HepG2 (cell line): ENCODE results near the gene YIPF4. TPM values are rescaled to one million over a fixed set of nuclear protein-coding genes. Genes with fewer than 3 reads are reported as not detected.

Experiments
- ASH2L ChIP-seq: fragments of 300-600, 200-600 bp; sonication (generic); IDR thresholded peaks from 2 replicates; pipeline ENCODE4 v1.7.0; 2017; ENCODE audit warnings: low read depth, mild to moderate bottlenecking, moderate library complexity, mixed read lengths, low read length; ENCODE audit not compliant: insufficient read length
- E2F5 ChIP-seq: sonication (generic); formaldehyde crosslinking; conservative IDR thresholded peaks from 2 replicates; pipeline ENCODE4 v1.4.0; 2020; ENCODE audit warnings: missing genetic modification reagents
- EP300 ChIP-seq, 3 experiments: sonication (generic) in 1 of 3; formaldehyde crosslinking in 1 of 3; IDR thresholded peaks; 2 replicates each; pipeline versions ENCODE4 v1.5.1 to v1.6.1; 2011 to 2020; ENCODE audit warnings: low read depth in 2 of 3, low read length in 2 of 3, borderline replicate concordance in 1 of 3, improper control_type of control experiment in 1 of 3, mild to moderate bottlenecking in 1 of 3, missing genetic modification reagents in 1 of 3, moderate library complexity in 1 of 3
- KDM2A ChIP-seq: sonication (generic); formaldehyde crosslinking; IDR thresholded peaks from 2 replicates; pipeline ENCODE4 v1.4.0; 2020; ENCODE audit warnings: low read depth, missing genetic modification reagents, borderline replicate concordance
- MYC ChIP-seq: sonication (generic); formaldehyde crosslinking; IDR thresholded peaks from 2 replicates; pipeline ENCODE4 v1.9.0; 2021; ENCODE audit warnings: missing genetic modification reagents, borderline replicate concordance
- TBX2 ChIP-seq: sonication (generic); formaldehyde crosslinking; IDR thresholded peaks from 2 replicates; pipeline ENCODE4 v1.5.0; 2020; ENCODE audit warnings: missing genetic modification reagents, mild to moderate bottlenecking, borderline replicate concordance
- ZC3H4 ChIP-seq: sonication (generic); formaldehyde crosslinking; IDR thresholded peaks from 2 replicates; pipeline ENCODE4 v1.4.0; 2020; ENCODE audit warnings: missing genetic modification reagents, borderline replicate concordance
- ZHX1 ChIP-seq: sonication (generic); formaldehyde crosslinking; IDR thresholded peaks from 2 replicates; pipeline ENCODE4 v1.8.1; 2022; ENCODE audit warnings: low read depth, mild to moderate bottlenecking, missing genetic modification reagents
- ZNF292 ChIP-seq: sonication (generic); formaldehyde crosslinking; IDR thresholded peaks from 2 replicates; pipeline ENCODE4 v1.8.1; 2022; ENCODE audit warnings: mild to moderate bottlenecking, low read depth, missing genetic modification reagents, borderline replicate concordance
- ZNF333 ChIP-seq: sonication (generic); formaldehyde crosslinking; IDR thresholded peaks from 2 replicates; pipeline ENCODE4 v1.4.0; 2020; ENCODE audit warnings: mild to moderate bottlenecking, missing genetic modification reagents, borderline replicate concordance
- ZNF644 ChIP-seq: IDR thresholded peaks from 2 replicates; pipeline ENCODE4 v1.6.1; 2016; ENCODE audit warnings: low read depth
- ZNF772 ChIP-seq: sonication (generic); formaldehyde crosslinking; IDR thresholded peaks from 2 replicates; pipeline ENCODE4 v1.5.0; 2020; ENCODE audit warnings: mild to moderate bottlenecking, missing genetic modification reagents
- ZNF782 ChIP-seq: sonication (generic); formaldehyde crosslinking; IDR thresholded peaks from 2 replicates; pipeline ENCODE4 v1.4.0; 2020; ENCODE audit warnings: missing genetic modification reagents, mild to moderate bottlenecking, borderline replicate concordance
- polyA plus RNA-seq, 8 experiments: library from polyadenylated mRNA; depleted of rRNA in 3 of 8; stranded (reverse) in 7 of 8; unstranded in 1 of 8; fragments of >200 nt; fragmentation: Illumina TruSeq in 4 of 8; extraction: Trizol in 4 of 8; gene quantifications; 2 replicates each; pipeline versions ENCODE4 v1.2.1 to v1.2.3, GENCODE V29; 2011 to 2016; ENCODE audit warnings: low read depth in 4 of 8, missing spikeins in 1 of 8, mixed read lengths in 1 of 8; ENCODE audit not compliant: insufficient read depth in 1 of 8
- total RNA-seq, 5 experiments: library from RNA; depleted of rRNA; stranded (reverse); fragments of >200 nt; fragmentation: Illumina TruSeq; extraction: Trizol; gene quantifications; 2 replicates each; pipeline ENCODE4 v1.2.3, GENCODE V29; 2016; ENCODE audit warnings: low read depth in 1 of 5
- TF ChIP-seq, protein P1 (sequence below): IDR thresholded peaks from 2 replicates; pipeline ENCODE4 v1.4.0; 2020; ENCODE audit warnings: mild to moderate bottlenecking, missing genetic modification reagents
- TF ChIP-seq, protein P2 (sequence below): IDR thresholded peaks from 2 replicates; pipeline ENCODE4 v1.6.1; 2018; ENCODE audit warnings: missing genetic modification reagents, mild to moderate bottlenecking, missing compliant biosample characterization

YIPF4 gene
- total and polyA plus RNA-seq, 2 of the 13 experiments (the other 11 are each of a cell fraction or from before 2014, with no cell fraction given), result 19.0 to 43.9 TPM

GRCh38 chr2:32250290-32250689, 27.4 kb upstream of the YIPF4 start (continued):
- TF ChIP-seq ZHX1 (CRISPR knock-in tag) (no peak), ASH2L (peak; percentile 22), ZC3H4 (CRISPR knock-in tag) (no peak), KDM2A (CRISPR knock-in tag) (no peak), EP300 (IDR thresholded peaks at IDR 0.05; ENCODE audit: low read depth in 2 of 2, low read length in 2 of 2) (0 out of 4 replicates have a peak, but pooled peaks of 1 of the 2 experiments have one; percentile 28), EP300 (CRISPR knock-in tag; IDR thresholded peaks at IDR 0.05; ENCODE audit: borderline replicate concordance) (no peak), ZNF333 (CRISPR knock-in tag) (no peak), ZNF644 (no peak), ZNF772 (CRISPR knock-in tag) (no peak), MYC (CRISPR knock-in tag) (no peak), E2F5 (CRISPR knock-in tag) (no peak), ZNF292 (CRISPR knock-in tag) (peak; percentile 27; the same call in 1 of the 2 replicates), ZNF782 (0 out of 2 replicates have a peak, but pooled peaks have one; percentile 26), TBX2 (no peak)
- TF ChIP-seq, protein P1, sequence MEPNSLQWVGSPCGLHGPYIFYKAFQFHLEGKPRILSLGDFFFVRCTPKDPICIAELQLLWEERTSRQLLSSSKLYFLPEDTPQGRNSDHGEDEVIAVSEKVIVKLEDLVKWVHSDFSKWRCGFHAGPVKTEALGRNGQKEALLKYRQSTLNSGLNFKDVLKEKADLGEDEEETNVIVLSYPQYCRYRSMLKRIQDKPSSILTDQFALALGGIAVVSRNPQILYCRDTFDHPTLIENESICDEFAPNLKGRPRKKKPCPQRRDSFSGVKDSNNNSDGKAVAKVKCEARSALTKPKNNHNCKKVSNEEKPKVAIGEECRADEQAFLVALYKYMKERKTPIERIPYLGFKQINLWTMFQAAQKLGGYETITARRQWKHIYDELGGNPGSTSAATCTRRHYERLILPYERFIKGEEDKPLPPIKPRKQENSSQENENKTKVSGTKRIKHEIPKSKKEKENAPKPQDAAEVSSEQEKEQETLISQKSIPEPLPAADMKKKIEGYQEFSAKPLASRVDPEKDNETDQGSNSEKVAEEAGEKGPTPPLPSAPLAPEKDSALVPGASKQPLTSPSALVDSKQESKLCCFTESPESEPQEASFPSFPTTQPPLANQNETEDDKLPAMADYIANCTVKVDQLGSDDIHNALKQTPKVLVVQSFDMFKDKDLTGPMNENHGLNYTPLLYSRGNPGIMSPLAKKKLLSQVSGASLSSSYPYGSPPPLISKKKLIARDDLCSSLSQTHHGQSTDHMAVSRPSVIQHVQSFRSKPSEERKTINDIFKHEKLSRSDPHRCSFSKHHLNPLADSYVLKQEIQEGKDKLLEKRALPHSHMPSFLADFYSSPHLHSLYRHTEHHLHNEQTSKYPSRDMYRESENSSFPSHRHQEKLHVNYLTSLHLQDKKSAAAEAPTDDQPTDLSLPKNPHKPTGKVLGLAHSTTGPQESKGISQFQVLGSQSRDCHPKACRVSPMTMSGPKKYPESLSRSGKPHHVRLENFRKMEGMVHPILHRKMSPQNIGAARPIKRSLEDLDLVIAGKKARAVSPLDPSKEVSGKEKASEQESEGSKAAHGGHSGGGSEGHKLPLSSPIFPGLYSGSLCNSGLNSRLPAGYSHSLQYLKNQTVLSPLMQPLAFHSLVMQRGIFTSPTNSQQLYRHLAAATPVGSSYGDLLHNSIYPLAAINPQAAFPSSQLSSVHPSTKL (CRISPR knock-in tag), result peak; percentile 60
- TF ChIP-seq, protein P2, sequence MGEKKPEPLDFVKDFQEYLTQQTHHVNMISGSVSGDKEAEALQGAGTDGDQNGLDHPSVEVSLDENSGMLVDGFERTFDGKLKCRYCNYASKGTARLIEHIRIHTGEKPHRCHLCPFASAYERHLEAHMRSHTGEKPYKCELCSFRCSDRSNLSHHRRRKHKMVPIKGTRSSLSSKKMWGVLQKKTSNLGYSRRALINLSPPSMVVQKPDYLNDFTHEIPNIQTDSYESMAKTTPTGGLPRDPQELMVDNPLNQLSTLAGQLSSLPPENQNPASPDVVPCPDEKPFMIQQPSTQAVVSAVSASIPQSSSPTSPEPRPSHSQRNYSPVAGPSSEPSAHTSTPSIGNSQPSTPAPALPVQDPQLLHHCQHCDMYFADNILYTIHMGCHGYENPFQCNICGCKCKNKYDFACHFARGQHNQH, result 0 out of 2 replicates have a peak, but pooled peaks have one; percentile 40
